Activated CD4-positive, alpha-beta T cell treated with anti-CD3 and anti-CD28 coated beads, Interleukin-10, Interleukin-2, amounts not matched to agents 100 ng/mL and 50 ng/mL, durations not matched to agents 16 hours and 8 hours (primary cell): ENCODE measurements around the gene ZNF593.

Experiments used
- DNase-seq: peaks from one replicate; pipeline ENCODE4 v3.0.0-alpha.2; 2020

ZNF593 gene

GRCh38 chr1:26153966-26154532 is 15.7 kb upstream of the ZNF593 start:
- DNase-seq, result no peak

- DNase-seq, result no peak
Measured at GRCh38 chr1:26154750-26155149, 15.0 kb upstream of the ZNF593 start.

DNA sequence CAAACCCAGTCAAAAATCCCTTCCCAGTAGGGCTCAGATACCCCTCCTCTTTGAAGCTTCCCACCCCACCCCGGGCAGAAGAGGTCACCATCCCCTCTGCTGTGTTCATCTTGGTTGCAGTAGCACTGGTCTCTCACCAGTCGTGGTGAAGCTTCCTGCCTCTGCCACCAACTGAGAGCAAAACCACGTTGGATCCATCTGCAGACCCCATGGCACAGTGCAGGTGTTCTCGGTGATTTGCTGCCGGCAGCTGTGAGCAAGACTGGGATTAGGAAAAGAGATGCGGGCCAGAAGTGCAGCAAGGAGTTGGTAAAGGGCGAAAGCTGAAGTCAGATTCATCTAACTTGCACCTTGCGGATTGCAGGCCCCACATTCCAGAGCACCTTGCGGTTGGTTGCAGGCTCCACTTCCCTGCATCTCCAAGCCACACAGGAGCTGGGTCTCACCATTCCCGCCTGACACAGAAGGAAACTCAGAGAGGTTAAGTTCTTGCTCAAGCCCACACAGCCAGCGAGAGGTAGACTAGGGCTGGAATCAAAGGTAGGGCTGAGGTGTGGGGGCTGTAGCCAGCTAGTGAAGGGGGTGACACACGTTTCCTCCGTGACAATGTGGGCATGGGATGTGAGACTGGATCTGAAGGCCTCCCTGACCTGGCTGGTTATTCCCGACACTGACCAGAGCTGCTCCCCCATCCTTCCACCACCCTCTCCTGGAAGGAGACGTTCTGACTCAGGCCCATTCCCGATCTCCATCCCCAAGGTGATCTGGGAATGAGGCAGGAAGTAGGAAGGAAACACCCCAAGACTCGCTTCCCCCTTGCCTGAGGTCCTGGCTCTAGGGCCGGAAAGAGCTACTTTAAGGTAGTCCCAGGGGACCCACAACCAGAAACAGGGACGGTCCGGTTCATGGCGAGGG is 14.1 kb upstream of the ZNF593 start:
- DNase-seq, result no peak

DNA sequence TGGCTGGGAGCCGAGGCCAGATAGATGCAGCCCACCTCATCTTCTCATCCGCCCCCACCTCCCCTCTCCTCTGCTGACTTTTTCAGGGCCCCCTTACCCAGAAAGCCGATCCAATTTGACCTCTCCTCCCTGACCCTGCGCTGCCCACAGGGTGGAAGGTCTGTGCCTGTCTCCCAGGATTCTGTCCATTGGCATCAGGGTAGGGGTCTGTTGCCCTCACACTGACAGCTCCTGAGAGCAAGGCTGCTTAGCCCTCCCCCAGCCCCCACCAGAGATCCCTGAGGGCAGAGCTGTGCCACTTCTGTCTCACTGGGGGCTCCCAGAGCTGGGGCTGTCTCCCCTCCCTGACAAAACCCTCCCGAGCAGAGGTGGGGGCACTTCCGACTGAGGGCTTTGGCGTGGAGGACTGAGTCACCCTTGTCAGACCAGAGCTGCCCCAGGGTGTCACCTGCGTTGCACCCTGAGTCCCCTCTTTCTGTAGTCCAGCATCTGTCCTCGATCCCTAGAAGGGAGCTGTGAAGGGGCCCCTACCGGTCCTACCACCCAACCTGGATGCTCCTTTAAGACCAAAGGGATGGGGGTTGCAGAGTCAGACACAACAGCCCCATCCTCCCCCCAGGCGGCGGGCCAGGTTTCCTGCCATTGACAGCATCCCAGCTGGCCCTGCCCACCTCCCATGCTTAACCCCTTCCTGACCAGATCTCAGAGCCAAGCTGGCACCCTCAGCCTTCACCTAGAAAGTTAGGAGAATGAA is 13.2 kb upstream of the ZNF593 start:
- DNase-seq, result no peak

- DNase-seq, result no peak
Measured at GRCh38 chr1:26158271-26158907, 11.3 kb upstream of the ZNF593 start.

DNA sequence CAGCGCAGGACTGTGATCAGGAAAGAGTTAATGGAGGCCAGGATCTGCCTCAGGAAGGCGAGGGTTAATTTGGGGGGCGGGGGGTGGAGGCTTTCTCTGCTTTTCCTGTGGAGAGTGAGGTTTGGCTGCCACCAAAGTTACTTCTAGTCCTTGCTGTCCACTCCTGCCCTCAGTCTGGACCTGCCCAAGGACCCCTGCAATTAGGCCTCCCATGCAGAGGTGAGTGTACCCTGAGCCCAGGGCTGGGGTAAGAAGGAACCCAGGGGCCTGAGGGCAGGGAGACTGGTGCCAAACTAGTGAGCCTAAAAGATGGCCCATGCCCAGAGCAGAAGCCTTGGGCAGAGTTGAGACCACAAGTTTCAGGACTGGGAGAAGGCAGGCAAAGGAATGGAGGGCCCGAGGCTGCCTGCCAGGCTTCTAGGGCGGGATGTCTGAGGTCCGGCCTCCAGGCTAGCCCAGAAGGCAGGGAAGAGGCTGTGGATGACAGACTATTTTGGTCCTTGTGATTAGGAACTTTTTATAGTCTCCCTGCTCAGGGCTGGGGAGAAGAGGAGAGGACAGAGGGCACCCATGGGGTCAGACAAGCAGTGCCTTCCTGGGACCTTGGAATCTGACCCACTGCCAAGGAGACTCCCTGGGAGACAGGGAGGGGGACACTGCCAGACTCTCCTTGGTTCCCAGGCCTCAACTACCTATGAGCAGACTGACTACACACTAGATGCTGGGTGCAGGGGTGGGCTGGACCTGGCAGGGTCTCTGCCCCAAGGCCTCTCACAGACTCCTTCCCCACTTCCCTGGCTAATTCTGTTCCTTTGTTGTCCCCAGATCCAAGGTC is 10.6 kb upstream of the ZNF593 start, which contains the start of gene FAM110D:
FAM110D (plus strand) TSS at position 172 of the 835 bp plus-strand sequence. CDS start 2,213 bp downstream, outside the sequence.
- no peak for DNase-seq

DNA sequence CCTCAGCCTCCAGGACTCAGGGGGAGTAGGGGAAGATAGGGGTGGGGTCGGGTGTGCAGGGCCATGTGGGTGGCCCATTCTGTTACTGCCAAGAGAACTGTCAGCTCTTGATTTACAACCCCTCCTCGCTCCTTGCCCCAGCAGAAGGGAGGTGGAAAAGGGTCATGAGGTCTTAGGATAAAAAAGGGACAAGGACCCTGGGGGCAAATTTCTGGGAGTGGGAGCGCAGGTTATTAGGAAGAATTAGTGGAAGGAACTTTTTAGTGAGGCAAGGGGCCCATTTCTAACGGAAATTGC is 10.0 kb upstream of the ZNF593 start:
- no peak for DNase-seq

GRCh38 chr1:26160527-26161414 is 8.9 kb upstream of the ZNF593 start:
- DNase-seq, result no peak

DNA sequence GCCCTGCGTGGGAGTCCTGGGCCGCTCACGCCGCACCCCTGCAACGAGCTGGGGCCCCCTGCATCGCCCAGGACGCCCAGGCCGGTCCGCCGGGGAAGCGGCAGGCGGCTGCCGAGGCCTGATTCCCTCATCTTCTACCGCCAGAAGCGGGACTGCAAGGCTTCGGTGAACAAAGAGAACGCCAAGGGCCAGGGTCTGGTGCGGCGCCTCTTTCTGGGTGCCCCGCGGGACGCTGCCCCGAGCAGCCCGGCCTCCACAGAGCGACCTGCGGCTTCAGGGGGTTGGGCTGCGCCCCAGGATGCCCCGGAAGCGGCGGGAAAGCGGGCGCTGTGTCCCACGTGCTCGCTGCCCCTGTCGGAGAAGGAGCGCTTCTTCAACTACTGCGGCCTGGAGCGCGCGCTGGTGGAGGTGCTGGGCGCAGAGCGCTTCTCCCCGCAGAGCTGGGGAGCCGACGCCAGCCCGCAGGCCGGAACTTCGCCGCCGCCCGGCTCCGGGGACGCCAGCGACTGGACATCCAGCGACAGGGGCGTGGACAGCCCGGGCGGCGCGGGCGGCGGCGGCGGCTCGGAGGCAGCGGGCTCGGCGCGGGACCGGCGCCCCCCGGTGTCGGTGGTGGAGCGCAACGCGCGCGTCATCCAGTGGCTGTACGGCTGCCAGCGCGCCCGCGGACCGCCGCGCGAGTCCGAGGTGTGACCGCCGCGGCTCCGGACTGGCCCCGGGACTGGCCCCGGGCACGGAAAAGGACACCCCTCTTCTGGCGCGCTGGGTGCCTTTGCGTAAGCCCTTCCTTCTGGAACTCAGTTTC is 8.1 kb upstream of the ZNF593 start:
- DNase-seq, result peak; percentile 50

- no peak for DNase-seq
Measured at GRCh38 chr1:26162220-26162709, 7.4 kb upstream of the ZNF593 start.

DNA sequence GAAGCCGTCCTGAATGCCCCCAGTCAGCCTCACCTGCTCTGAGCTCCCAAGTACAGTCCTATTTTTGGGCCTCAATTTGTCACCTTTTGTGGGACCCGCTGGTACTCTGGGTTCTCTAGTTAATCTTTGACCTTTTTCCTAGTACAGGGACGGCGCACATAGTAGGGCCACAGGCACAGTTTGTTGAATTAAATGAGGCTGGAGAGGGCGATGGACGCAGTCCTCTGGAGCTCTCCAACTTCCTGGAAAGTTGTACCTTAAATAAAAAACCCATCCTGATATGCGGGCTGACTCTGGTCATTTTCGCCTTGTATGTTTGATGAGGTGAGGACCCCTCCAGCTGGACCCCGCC is 6.0 kb upstream of the ZNF593 start:
- DNase-seq, result no peak

- peak; percentile 50 for DNase-seq
Measured at GRCh38 chr1:26164036-26164860, 5.5 kb upstream of the ZNF593 start.

GRCh38 chr1:26164861-26165842 is 4.6 kb upstream of the ZNF593 start:
- no peak for DNase-seq

- DNase-seq, result peak; percentile 20
Measured at GRCh38 chr1:26166719-26167281, 2.9 kb upstream of the ZNF593 start.

GRCh38 chr1:26168410-26169197 is 1.1 kb upstream of the ZNF593 start, which contains the start of gene C1orf232:
Gene C1orf232 (minus strand): TSS chr1:26168963. CDS start chr1:26168499, 464 bp downstream.
- DNase-seq, result no peak

- no peak for DNase-seq
Measured at GRCh38 chr1:26169198-26169554, 532 bp upstream of the ZNF593 start.

- no peak for DNase-seq
Measured at GRCh38 chr1:26170472-26170821, 739 bp downstream of the ZNF593 start.
